GM21526 (cell line): ENCODE measurements around the gene RPL15.
"Not testable (repeated sequence)": the region's sequence is repeated elsewhere in the genome, so short reads cannot be mapped to it uniquely, and the experiment has no call there.

Experiments
- ATAC-seq: cut with Tn5 transposase; IDR thresholded peaks from one replicate; pipeline ENCODE4 v1.9.1; 2021; ENCODE audit warnings: moderate library complexity; ENCODE audit not compliant: unreplicated experiment, low FRiP score

Gene RPL15

GRCh38 chr3:23888617-23889228 lies 28.2 kb upstream of the RPL15 start:
- ATAC-seq = no peak

- ATAC-seq = no peak
Observed at GRCh38 chr3:23889386-23889785, 27.5 kb upstream of the RPL15 start.

- no peak for ATAC-seq
Observed at GRCh38 chr3:23889950-23890349, 27.0 kb upstream of the RPL15 start.

GRCh38 chr3:23894254-23895061 lies 22.5 kb upstream of the RPL15 start:
- ATAC-seq = no peak

GRCh38 chr3:23895181-23895580 lies 21.8 kb upstream of the RPL15 start:
- no peak for ATAC-seq

GRCh38 chr3:23900744-23901143 lies 16.2 kb upstream of the RPL15 start:
- ATAC-seq = no peak

GRCh38 chr3:23904545-23904944 lies 12.4 kb upstream of the RPL15 start:
- no peak for ATAC-seq

GRCh38 chr3:23909341-23909740 lies 7.6 kb upstream of the RPL15 start:
- no peak for ATAC-seq

GRCh38 chr3:23911397-23911796 lies 5.5 kb upstream of the RPL15 start:
- no peak for ATAC-seq

- ATAC-seq = not testable (repeated sequence)
Observed at GRCh38 chr3:23912335-23912734, 4.6 kb upstream of the RPL15 start.

GRCh38 chr3:23913182-23913581 lies 3.8 kb upstream of the RPL15 start:
- ATAC-seq = no peak

- ATAC-seq = no peak
Observed at GRCh38 chr3:23913873-23914743, 2.8 kb upstream of the RPL15 start.

- ATAC-seq = no peak
Observed at GRCh38 chr3:23915537-23916108, 1.3 kb upstream of the RPL15 start.

- ATAC-seq = peak; percentile 43
Observed at GRCh38 chr3:23916152-23916885, 613 bp upstream of the RPL15 start.

- ATAC-seq = not testable (repeated sequence)
Observed at GRCh38 chr3:23917679-23918303, 859 bp downstream of the RPL15 start.

- not testable (repeated sequence) for ATAC-seq
Observed at GRCh38 chr3:23918331-23918730, 1.4 kb downstream of the RPL15 start.

GRCh38 chr3:23919628-23920027 lies 2.7 kb downstream of the RPL15 start:
- ATAC-seq = no peak

- ATAC-seq = no peak
Observed at GRCh38 chr3:23920151-23920655, 3.3 kb downstream of the RPL15 start.

- ATAC-seq = no peak
Observed at GRCh38 chr3:23921052-23921511, 4.2 kb downstream of the RPL15 start.
